Measurements from ENCODE around the gene UBAC2. TPM values are rescaled to one million over a fixed set of nuclear protein-coding genes. Genes with fewer than 3 reads are reported as not detected.

UBAC2 gene
- total and polyA plus RNA-seq, 2 donors (not counting 1 experiment from before 2014, with no cell fraction given), result 32.4 to 87.4 TPM

DNA sequence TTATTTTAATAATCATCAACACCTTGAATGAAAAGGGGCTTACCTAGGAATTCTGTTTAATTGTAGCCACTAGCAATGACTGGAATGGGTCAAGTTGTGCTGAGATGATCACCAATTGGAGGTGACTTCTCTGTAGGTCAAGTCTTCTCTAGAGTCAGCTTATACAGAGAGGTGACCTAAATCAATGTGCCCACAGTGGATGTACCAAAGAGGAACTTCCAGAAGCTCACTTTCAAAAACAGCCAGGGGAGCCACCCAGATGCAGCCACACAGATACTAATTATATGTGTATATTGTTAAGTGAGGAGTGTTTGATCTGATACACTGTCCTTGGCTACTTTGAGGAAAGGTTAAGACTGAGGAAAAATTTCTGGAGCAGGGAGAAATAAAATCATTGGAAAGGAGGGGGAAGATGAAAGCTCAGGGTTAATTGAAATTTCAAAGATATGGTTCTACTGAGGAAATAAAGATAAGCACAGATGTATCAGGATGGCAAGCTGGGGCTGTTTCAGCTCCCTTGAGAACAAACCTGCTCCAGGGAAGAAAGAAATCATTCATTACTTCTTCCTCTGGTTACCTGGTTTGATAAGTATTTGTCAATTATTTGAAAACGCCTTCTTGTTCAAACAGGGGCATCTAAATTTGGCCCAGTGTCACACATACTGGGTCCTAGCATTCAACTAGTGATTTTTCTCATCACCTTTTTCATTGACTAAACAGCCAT lies 101.4 kb downstream of the UBAC2 start:
- H3K9me3 ChIP-seq (ENCODE audit: control insufficient read depth, insufficient read depth, low read depth, low read length), result no peaks in the 10 kb centered on the region
- no peaks in the 10 kb centered on the region for H3K79me2 ChIP-seq (ENCODE audit: control insufficient read depth, insufficient read depth, low read length)
- H3K4me1 ChIP-seq (ENCODE audit: control insufficient read depth, extremely low read depth, insufficient read depth, low read length), result no peaks in the 10 kb centered on the region
- H3K27me3 ChIP-seq (ENCODE audit: control insufficient read depth, insufficient read depth, low read length), result no peaks in the 10 kb centered on the region
- no peak overlapping the region for H3K27ac ChIP-seq (ENCODE audit: insufficient read depth, low read length)
- peaks cover 2% of the 10 kb centered on the region for H4K20me1 ChIP-seq (ENCODE audit: control insufficient read depth, extremely low read depth, insufficient read depth, low read length)
- no peak overlapping the region for H2AFZ ChIP-seq (ENCODE audit: low read length)
- no peak overlapping the region for H3K4me3 ChIP-seq (replicated peaks in 1 of 4; ENCODE audit: control extremely low read depth in 1 of 4, insufficient read depth in 1 of 4, low read depth in 3 of 4, low read length in 4 of 4)
- no peak for DNase-seq (ENCODE audit: low read depth in 2 of 2)
- TF ChIP-seq EZH2 (IDR thresholded peaks at IDR 0.05; ENCODE audit: low read length, missing control alignments), result no peak
- H3K9ac ChIP-seq (ENCODE audit: insufficient read depth, low read length), result no peak overlapping the region
- H3K4me2 ChIP-seq (ENCODE audit: extremely low read depth, insufficient read depth, low read length), result no peak overlapping the region
- no peaks in the 10 kb centered on the region for H3K36me3 ChIP-seq (ENCODE audit: control insufficient read depth, insufficient read depth, low read length)

- TF ChIP-seq, protein P1, sequence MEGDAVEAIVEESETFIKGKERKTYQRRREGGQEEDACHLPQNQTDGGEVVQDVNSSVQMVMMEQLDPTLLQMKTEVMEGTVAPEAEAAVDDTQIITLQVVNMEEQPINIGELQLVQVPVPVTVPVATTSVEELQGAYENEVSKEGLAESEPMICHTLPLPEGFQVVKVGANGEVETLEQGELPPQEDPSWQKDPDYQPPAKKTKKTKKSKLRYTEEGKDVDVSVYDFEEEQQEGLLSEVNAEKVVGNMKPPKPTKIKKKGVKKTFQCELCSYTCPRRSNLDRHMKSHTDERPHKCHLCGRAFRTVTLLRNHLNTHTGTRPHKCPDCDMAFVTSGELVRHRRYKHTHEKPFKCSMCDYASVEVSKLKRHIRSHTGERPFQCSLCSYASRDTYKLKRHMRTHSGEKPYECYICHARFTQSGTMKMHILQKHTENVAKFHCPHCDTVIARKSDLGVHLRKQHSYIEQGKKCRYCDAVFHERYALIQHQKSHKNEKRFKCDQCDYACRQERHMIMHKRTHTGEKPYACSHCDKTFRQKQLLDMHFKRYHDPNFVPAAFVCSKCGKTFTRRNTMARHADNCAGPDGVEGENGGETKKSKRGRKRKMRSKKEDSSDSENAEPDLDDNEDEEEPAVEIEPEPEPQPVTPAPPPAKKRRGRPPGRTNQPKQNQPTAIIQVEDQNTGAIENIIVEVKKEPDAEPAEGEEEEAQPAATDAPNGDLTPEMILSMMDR (conservative IDR thresholded peaks at IDR 0.05 in 1 of 2, IDR thresholded peaks at IDR 0.05 in 1 of 2; ENCODE audit: low read depth in 1 of 2, low read length in 2 of 2), result no peak
- no peak for TF ChIP-seq EZH2 (IDR thresholded peaks at IDR 0.05; ENCODE audit: low read length, missing control alignments)
- H4K20me1 ChIP-seq (ENCODE audit: control insufficient read depth, extremely low read depth, insufficient read depth, low read length), result peaks cover 2% of the 10 kb centered on the region
- no peak for DNase-seq (ENCODE audit: low read depth in 2 of 2)
Observed at GRCh38 chr13:99302637-99303505, 102.2 kb downstream of the UBAC2 start.

GRCh38 chr13:99303863-99304521 lies 103.3 kb downstream of the UBAC2 start:
- H3K4me1 ChIP-seq (ENCODE audit: control insufficient read depth, extremely low read depth, insufficient read depth, low read length), result peaks cover 16% of the 10 kb centered on the region
- no peak overlapping the region for H3K4me3 ChIP-seq (replicated peaks in 1 of 4; ENCODE audit: control extremely low read depth in 1 of 4, insufficient read depth in 1 of 4, low read depth in 3 of 4, low read length in 4 of 4)
- no peaks in the 10 kb centered on the region for H3K79me2 ChIP-seq (ENCODE audit: control insufficient read depth, insufficient read depth, low read length)
- H3K36me3 ChIP-seq (ENCODE audit: control insufficient read depth, insufficient read depth, low read length), result no peaks in the 10 kb centered on the region
- no peak for TF ChIP-seq EZH2 (IDR thresholded peaks at IDR 0.05; ENCODE audit: low read length, missing control alignments)
- TF ChIP-seq, protein P1 (conservative IDR thresholded peaks at IDR 0.05 in 1 of 2, IDR thresholded peaks at IDR 0.05 in 1 of 2; ENCODE audit: low read depth in 1 of 2, low read length in 2 of 2), result no peak
- H3K9me3 ChIP-seq (ENCODE audit: control insufficient read depth, insufficient read depth, low read depth, low read length), result no peaks in the 10 kb centered on the region
- peak in 1 of 2 donors; percentile 41 for DNase-seq (ENCODE audit: low read depth in 2 of 2)
- no peaks in the 10 kb centered on the region for H3K27me3 ChIP-seq (ENCODE audit: control insufficient read depth, insufficient read depth, low read length)
- H3K4me2 ChIP-seq (ENCODE audit: extremely low read depth, insufficient read depth, low read length), result no peak overlapping the region
- H3K27ac ChIP-seq (ENCODE audit: insufficient read depth, low read length), result no peak overlapping the region
- peaks cover 2% of the 10 kb centered on the region for H4K20me1 ChIP-seq (ENCODE audit: control insufficient read depth, extremely low read depth, insufficient read depth, low read length)
- H3K9ac ChIP-seq (ENCODE audit: insufficient read depth, low read length), result no peak overlapping the region
- no peak overlapping the region for H2AFZ ChIP-seq (ENCODE audit: low read length)

More at GRCh38 chr13:99302637-99303505, 102.2 kb downstream of the UBAC2 start:
- Histone ChIP-seq H3K27ac (ENCODE audit: insufficient read depth, low read length) (no peak overlapping the region), H3K36me3 (ENCODE audit: control insufficient read depth, insufficient read depth, low read length) (no peaks in the 10 kb centered on the region), H3K9me3 (ENCODE audit: control insufficient read depth, insufficient read depth, low read depth, low read length) (no peaks in the 10 kb centered on the region), H3K9ac (ENCODE audit: insufficient read depth, low read length) (no peak overlapping the region), H2AFZ (ENCODE audit: low read length) (no peak overlapping the region), H3K4me2 (ENCODE audit: extremely low read depth, insufficient read depth, low read length) (no peak overlapping the region), H3K79me2 (ENCODE audit: control insufficient read depth, insufficient read depth, low read length) (no peaks in the 10 kb centered on the region), H3K4me1 (ENCODE audit: control insufficient read depth, extremely low read depth, insufficient read depth, low read length) (peaks cover 7% of the 10 kb centered on the region), H3K27me3 (ENCODE audit: control insufficient read depth, insufficient read depth, low read length) (no peaks in the 10 kb centered on the region), H3K4me3 (replicated peaks in 1 of 4; ENCODE audit: control extremely low read depth in 1 of 4, insufficient read depth in 1 of 4, low read depth in 3 of 4, low read length in 4 of 4) (no peak overlapping the region)

All from fibroblast of lung (primary cell).